Stimulated activated CD4-positive, alpha-beta T cell treated with anti-CD3 and anti-CD28 coated beads, Interleukin-12 subunit alpha, Interleukin-12 subunit beta, amount 100 ng/mL, for 24 hours (primary cell): ENCODE results near the gene TLE1.
"Not testable (repeated sequence)": the region's sequence is repeated elsewhere in the genome, so short reads cannot be mapped to it uniquely, and the experiment has no call there.

ENCODE experiments used
- DNase-seq, 2 experiments: peaks; one replicate each; pipeline ENCODE4 v3.0.0-alpha.2; 2020; ENCODE audit warnings: low read depth in 2 of 2

Gene TLE1

GRCh38 chr9:81601639-81602623 lies 87.4 kb downstream of the TLE1 start:
- DNase-seq = no peak

GRCh38 chr9:81600631-81601030 lies 88.7 kb downstream of the TLE1 start:
- no peak for DNase-seq

GRCh38 chr9:81599837-81600236 lies 89.5 kb downstream of the TLE1 start:
- DNase-seq = no peak

- DNase-seq = no peak
Measured at GRCh38 chr9:81598811-81599210, 90.5 kb downstream of the TLE1 start.

GRCh38 chr9:81598123-81598497 lies 91.2 kb downstream of the TLE1 start:
- DNase-seq = no peak

GRCh38 chr9:81597419-81598122 lies 91.8 kb downstream of the TLE1 start:
- no peak for DNase-seq

GRCh38 chr9:81596679-81597418 lies 92.5 kb downstream of the TLE1 start:
- DNase-seq = no peak

- no peak for DNase-seq
Measured at GRCh38 chr9:81595887-81596543, 93.3 kb downstream of the TLE1 start.

- not testable (repeated sequence) for DNase-seq
Measured at GRCh38 chr9:81595293-81595692, 94.1 kb downstream of the TLE1 start.

- no peak for DNase-seq
Measured at GRCh38 chr9:81594415-81594814, 94.9 kb downstream of the TLE1 start.

GRCh38 chr9:81592887-81593266 lies 96.5 kb downstream of the TLE1 start:
- DNase-seq = no peak

GRCh38 chr9:81591791-81592190 lies 97.6 kb downstream of the TLE1 start:
- no peak for DNase-seq

GRCh38 chr9:81590688-81591087 lies 98.7 kb downstream of the TLE1 start:
- DNase-seq = no peak

- no peak for DNase-seq
Measured at GRCh38 chr9:81589819-81590218, 99.5 kb downstream of the TLE1 start.

GRCh38 chr9:81589392-81589791 lies 100.0 kb downstream of the TLE1 start:
- DNase-seq = no peak

- DNase-seq = no peak
Measured at GRCh38 chr9:81588148-81588871, 101.0 kb downstream of the TLE1 start.

- no peak for DNase-seq
Measured at GRCh38 chr9:81586786-81587185, 102.6 kb downstream of the TLE1 start.

- no peak for DNase-seq
Measured at GRCh38 chr9:81585191-81585763, 104.1 kb downstream of the TLE1 start.

GRCh38 chr9:81584099-81584498 lies 105.2 kb downstream of the TLE1 start:
- no peak for DNase-seq

- DNase-seq = no peak
Measured at GRCh38 chr9:81581986-81582385, 107.4 kb downstream of the TLE1 start.

GRCh38 chr9:81579381-81579780 lies 110.0 kb downstream of the TLE1 start:
- DNase-seq = no peak
